Measurements from ENCODE around the gene PPFIA1. TPM values are rescaled to one million over a fixed set of nuclear protein-coding genes. Genes with fewer than 3 reads are reported as not detected.
A peak's percentile ranks its signal among the peaks of the same experiment; 100 is the strongest.
"Not testable (repeated sequence)": the region's sequence is repeated elsewhere in the genome, so short reads cannot be mapped to it uniquely, and the experiment has no call there.

PPFIA1 gene
- total and polyA plus RNA-seq, 2 experiments from 2014 or later = 36.0 to 39.6 TPM

DNA sequence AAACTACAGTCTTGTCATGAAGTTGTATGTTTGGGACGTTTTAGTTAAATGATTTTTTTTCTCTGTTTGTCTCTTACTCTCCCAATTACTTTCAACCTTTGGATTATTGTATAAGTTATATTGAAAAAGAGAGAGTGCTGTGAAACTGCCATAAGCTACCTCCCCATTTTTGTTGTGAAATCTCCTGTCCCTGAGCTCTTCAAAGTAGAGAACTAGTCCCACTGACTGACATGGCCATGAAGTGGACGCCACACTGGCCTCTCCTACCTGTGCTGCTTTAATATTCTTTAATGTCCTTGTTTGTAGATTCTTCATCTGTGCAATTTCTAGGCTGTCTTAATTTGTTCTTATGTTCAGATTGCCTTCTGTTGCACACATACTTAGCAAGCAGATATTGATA, 56.3 kb downstream of the PPFIA1 start:
- Histone ChIP-seq H3K27ac (peak overlapping the region; percentile 73), H4K20me1 (ENCODE audit: insufficient read depth, poor library complexity, severe bottlenecking) (peaks cover 3% of the 10 kb centered on the region), H3K4me2 (peak overlapping the region; percentile 33), H3K4me1 (ENCODE audit: insufficient read depth) (no peaks in the 10 kb centered on the region), H3K79me2 (peaks cover 10% of the 10 kb centered on the region), H3K27me3 (no peaks in the 10 kb centered on the region), H3K9me3 (ENCODE audit: low read depth) (no peaks in the 10 kb centered on the region), H3K4me3 (no peak overlapping the region), H3K36me3 (replicated peaks; ENCODE audit: insufficient read depth, low read depth) (no peaks in the 10 kb centered on the region), H2AFZ (no peak overlapping the region), H3K9me2 (replicated peaks; ENCODE audit: insufficient read depth) (no peaks in the 10 kb centered on the region)
- DNase-seq (ENCODE audit: low spot score) = no peak
- 100% methylated on average over 2 of the region's 2 CpGs for WGBS (ENCODE audit: low lambda C conversion rate, missing lambda C conversion rate)
- TF ChIP-seq, protein P1, sequence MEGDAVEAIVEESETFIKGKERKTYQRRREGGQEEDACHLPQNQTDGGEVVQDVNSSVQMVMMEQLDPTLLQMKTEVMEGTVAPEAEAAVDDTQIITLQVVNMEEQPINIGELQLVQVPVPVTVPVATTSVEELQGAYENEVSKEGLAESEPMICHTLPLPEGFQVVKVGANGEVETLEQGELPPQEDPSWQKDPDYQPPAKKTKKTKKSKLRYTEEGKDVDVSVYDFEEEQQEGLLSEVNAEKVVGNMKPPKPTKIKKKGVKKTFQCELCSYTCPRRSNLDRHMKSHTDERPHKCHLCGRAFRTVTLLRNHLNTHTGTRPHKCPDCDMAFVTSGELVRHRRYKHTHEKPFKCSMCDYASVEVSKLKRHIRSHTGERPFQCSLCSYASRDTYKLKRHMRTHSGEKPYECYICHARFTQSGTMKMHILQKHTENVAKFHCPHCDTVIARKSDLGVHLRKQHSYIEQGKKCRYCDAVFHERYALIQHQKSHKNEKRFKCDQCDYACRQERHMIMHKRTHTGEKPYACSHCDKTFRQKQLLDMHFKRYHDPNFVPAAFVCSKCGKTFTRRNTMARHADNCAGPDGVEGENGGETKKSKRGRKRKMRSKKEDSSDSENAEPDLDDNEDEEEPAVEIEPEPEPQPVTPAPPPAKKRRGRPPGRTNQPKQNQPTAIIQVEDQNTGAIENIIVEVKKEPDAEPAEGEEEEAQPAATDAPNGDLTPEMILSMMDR (IDR thresholded peaks at IDR 0.05; ENCODE audit: poor library complexity) = no peak
- TF ChIP-seq EZH2phosphoT487 (IDR thresholded peaks at IDR 0.05; ENCODE audit: low read depth, severe bottlenecking, unreplicated experiment) = no peak
- no peak for TF ChIP-seq EZH2 (IDR thresholded peaks at IDR 0.05; ENCODE audit: borderline replicate concordance)

- Histone ChIP-seq H3K9me3 (ENCODE audit: low read depth) (no peaks in the 10 kb centered on the region), H3K9me2 (replicated peaks; ENCODE audit: insufficient read depth) (no peaks in the 10 kb centered on the region), H3K27ac (no peak overlapping the region), H3K4me3 (no peak overlapping the region), H3K79me2 (peaks cover 4% of the 10 kb centered on the region), H2AFZ (no peak overlapping the region), H4K20me1 (ENCODE audit: insufficient read depth, poor library complexity, severe bottlenecking) (peaks cover 3% of the 10 kb centered on the region), H3K4me1 (ENCODE audit: insufficient read depth) (no peaks in the 10 kb centered on the region), H3K36me3 (replicated peaks; ENCODE audit: insufficient read depth, low read depth) (no peaks in the 10 kb centered on the region), H3K27me3 (no peaks in the 10 kb centered on the region), H3K4me2 (no peak overlapping the region)
- TF ChIP-seq, protein P1 (IDR thresholded peaks at IDR 0.05; ENCODE audit: poor library complexity) = no peak
- no peak for TF ChIP-seq EZH2phosphoT487 (IDR thresholded peaks at IDR 0.05; ENCODE audit: low read depth, severe bottlenecking, unreplicated experiment)
- no peak for TF ChIP-seq EZH2 (IDR thresholded peaks at IDR 0.05; ENCODE audit: borderline replicate concordance)
- 98% methylated on average over 10 of the region's 10 CpGs for WGBS (ENCODE audit: low lambda C conversion rate, missing lambda C conversion rate)
- DNase-seq (ENCODE audit: low spot score) = no peak
These were observed 57.2 kb downstream of the PPFIA1 start for GRCh38 chr11:70327717-70328116.

GRCh38 chr11:70328556-70328955, 58.1 kb downstream of the PPFIA1 start:
- Histone ChIP-seq H3K79me2 (no peaks in the 10 kb centered on the region), H3K9me3 (ENCODE audit: low read depth) (no peaks in the 10 kb centered on the region), H2AFZ (no peak overlapping the region), H3K4me3 (no peak overlapping the region), H3K27me3 (no peaks in the 10 kb centered on the region), H3K36me3 (replicated peaks; ENCODE audit: insufficient read depth, low read depth) (no peaks in the 10 kb centered on the region), H3K4me2 (no peak overlapping the region), H4K20me1 (ENCODE audit: insufficient read depth, poor library complexity, severe bottlenecking) (no peaks in the 10 kb centered on the region), H3K27ac (no peak overlapping the region), H3K9me2 (replicated peaks; ENCODE audit: insufficient read depth) (no peaks in the 10 kb centered on the region), H3K4me1 (ENCODE audit: insufficient read depth) (no peaks in the 10 kb centered on the region)
- DNase-seq (ENCODE audit: low spot score) = no peak
- 84% methylated on average over 4 of the region's 4 CpGs for WGBS (ENCODE audit: low lambda C conversion rate, missing lambda C conversion rate)
- TF ChIP-seq, protein P1 (IDR thresholded peaks at IDR 0.05; ENCODE audit: poor library complexity) = no peak
- TF ChIP-seq EZH2 (IDR thresholded peaks at IDR 0.05; ENCODE audit: borderline replicate concordance) = no peak
- no peak for TF ChIP-seq EZH2phosphoT487 (IDR thresholded peaks at IDR 0.05; ENCODE audit: low read depth, severe bottlenecking, unreplicated experiment)

DNA sequence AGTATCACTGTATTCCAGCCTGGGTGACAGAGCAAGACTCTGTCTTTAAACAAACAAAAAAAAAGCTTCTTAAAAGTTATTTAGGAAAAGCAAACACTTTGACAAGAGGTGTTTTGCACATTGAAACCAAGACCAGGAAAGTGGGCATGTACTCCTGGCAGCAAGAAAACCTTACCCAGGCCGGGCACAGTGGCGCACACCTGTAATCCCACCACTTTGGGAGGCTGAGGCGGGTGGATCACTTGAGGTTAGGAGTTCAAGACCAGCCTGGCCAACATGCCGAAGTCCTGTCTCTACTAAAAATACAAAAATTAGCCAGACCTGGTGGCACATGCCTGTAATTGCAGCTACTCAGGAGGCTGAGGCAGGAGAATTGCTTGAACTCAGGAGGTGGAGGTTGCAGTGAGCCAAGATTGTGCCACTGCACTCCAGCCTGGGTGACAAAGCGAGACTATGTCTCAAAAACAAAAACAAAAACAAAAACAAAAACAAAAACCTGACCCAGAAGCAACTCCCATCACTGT, 60.9 kb downstream of the PPFIA1 start:
- not testable (repeated sequence) for H3K27me3 ChIP-seq; H3K4me3 ChIP-seq; H3K4me2 ChIP-seq; H3K36me3 ChIP-seq (replicated peaks; ENCODE audit: insufficient read depth, low read depth); H3K4me1 ChIP-seq (ENCODE audit: insufficient read depth); H4K20me1 ChIP-seq (ENCODE audit: insufficient read depth, poor library complexity, severe bottlenecking); H3K79me2 ChIP-seq; H3K9me3 ChIP-seq (ENCODE audit: low read depth); DNase-seq (ENCODE audit: low spot score); H2AFZ ChIP-seq; H3K9me2 ChIP-seq (replicated peaks; ENCODE audit: insufficient read depth); H3K27ac ChIP-seq
- WGBS (ENCODE audit: low lambda C conversion rate, missing lambda C conversion rate) = 96% methylated on average over 5 of the region's 5 CpGs

All from hepatocyte (in vitro differentiated cells).